Brain microvascular endothelial cell (primary cell): ENCODE results near the gene PDE4D.
"Not testable (repeated sequence)": the region's sequence is repeated elsewhere in the genome, so short reads cannot be mapped to it uniquely, and the experiment has no call there.

Experiments used
- DNase-seq: peaks from one replicate; pipeline ENCODE4 v3.0.0-alpha.2; 2020
- H3K27ac ChIP-seq: fragments of 250-450 bp; sonication (Bioruptor Pico); 2 replicates; pipeline ENCODE4 v1.5.1; 2020; ENCODE audit warnings: mild to moderate bottlenecking, moderate library complexity
- H3K27me3 ChIP-seq: fragments of 250-450 bp; sonication (Bioruptor Pico); replicated peaks from 2 replicates; pipeline ENCODE4 v1.5.1; 2020; ENCODE audit warnings: mild to moderate bottlenecking
- H3K36me3 ChIP-seq: fragments of 250-450 bp; sonication (Bioruptor Pico); replicated peaks from 2 replicates; pipeline ENCODE4 v1.5.1; 2020; ENCODE audit warnings: mild to moderate bottlenecking
- H3K4me3 ChIP-seq: 2 replicates; pipeline ENCODE4 v1.5.1; 2011; ENCODE audit warnings: low read depth, mild to moderate bottlenecking, control low read depth, low read length, moderate library complexity
- in situ Hi-C: cut with HindIII; loops from 2 replicates; pipeline ENCODE4 v1.10.0; 2017; ENCODE audit warnings: low sequenced_read_pairs, low pct_ligation_motif_present
- TF ChIP-seq, protein P1 (sequence below): IDR thresholded peaks from 2 replicates; pipeline ENCODE4 v1.5.1; 2011; ENCODE audit warnings: low read depth, mild to moderate bottlenecking, moderate library complexity, low read length, control low read depth, inconsistent platforms; ENCODE audit errors: missing control alignments

Gene PDE4D

DNA sequence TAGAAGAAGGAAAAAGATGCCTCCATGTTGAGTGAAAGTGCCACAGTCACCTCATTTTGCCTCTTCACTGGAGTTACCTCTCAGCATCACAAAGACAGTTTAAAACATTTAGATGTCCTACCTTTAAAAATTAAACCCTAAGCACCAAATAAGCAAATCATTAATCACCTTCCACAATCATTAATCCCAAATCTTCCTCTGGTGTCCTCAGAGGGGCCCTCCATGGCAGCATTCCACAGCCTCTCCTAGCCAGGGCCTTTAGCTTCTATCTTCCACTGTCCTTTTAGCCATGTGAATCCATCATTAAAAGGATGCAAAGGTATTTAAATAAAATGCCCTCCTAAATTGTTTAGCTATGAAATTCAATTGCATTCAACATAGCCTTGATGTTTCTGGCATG is 310.8 kb downstream of the PDE4D start:
- no peak overlapping the region for H3K27ac ChIP-seq
- no peaks in the 10 kb centered on the region for H3K36me3 ChIP-seq
- TF ChIP-seq, protein P1, sequence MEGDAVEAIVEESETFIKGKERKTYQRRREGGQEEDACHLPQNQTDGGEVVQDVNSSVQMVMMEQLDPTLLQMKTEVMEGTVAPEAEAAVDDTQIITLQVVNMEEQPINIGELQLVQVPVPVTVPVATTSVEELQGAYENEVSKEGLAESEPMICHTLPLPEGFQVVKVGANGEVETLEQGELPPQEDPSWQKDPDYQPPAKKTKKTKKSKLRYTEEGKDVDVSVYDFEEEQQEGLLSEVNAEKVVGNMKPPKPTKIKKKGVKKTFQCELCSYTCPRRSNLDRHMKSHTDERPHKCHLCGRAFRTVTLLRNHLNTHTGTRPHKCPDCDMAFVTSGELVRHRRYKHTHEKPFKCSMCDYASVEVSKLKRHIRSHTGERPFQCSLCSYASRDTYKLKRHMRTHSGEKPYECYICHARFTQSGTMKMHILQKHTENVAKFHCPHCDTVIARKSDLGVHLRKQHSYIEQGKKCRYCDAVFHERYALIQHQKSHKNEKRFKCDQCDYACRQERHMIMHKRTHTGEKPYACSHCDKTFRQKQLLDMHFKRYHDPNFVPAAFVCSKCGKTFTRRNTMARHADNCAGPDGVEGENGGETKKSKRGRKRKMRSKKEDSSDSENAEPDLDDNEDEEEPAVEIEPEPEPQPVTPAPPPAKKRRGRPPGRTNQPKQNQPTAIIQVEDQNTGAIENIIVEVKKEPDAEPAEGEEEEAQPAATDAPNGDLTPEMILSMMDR: no peak
- no peak for DNase-seq
- H3K27me3 ChIP-seq: no peaks in the 10 kb centered on the region
- in situ Hi-C loops: no loop called here
- H3K4me3 ChIP-seq: no peak overlapping the region

DNA sequence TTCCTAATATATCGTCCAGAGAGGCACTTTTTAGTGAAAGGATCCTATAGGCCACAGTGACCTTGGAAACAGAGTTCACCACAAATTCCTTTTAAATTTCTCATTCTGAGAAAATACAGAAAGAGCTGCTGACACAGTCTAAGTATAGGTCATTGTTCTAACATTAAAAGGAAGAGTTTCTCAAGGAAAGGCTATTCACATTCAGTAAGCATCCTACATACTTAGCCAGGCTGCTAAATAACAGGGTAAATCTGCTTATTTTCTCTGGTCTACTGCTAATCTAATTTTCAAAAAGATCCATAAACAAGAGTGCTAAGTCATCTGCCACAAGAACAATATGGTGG is 313.7 kb downstream of the PDE4D start:
- Histone ChIP-seq H3K27ac (no peak overlapping the region), H3K4me3 (no peak overlapping the region), H3K36me3 (no peaks in the 10 kb centered on the region), H3K27me3 (no peaks in the 10 kb centered on the region)
- TF ChIP-seq, protein P1: no peak
- no peak for DNase-seq
- in situ Hi-C loops: no loop called here

DNA sequence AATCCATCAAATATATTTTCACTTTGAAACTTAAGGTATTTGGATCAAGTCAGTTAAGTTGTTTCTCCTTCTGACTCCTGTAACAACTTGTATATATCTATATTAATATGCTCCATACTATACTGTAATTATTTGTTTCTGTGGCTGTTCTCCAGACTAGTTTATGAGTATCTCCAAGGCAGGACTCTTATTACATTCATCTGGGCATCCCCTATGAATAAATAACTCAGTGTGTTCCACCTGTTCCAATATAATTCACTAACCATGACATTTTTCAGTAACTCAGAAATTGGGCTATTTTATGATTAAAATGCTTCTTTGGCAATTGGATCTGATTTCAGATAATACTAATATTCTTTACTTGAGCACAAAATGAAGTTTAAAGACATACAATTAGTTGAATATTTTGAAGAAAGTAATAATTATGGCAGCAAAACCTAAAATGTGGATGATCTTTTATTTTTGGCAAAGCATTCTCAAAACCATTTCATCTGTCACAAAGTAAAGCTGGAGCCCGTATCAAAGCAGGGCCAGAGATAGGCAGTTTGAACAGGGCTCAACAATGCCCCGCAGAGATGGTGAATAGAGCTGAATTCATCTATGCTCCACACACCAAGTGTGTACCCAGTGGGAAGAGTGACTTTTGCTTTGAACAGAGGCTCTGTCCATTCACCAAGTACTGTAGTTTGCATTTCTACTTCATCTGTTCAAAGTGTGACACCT is 314.3 kb downstream of the PDE4D start:
- H3K27ac ChIP-seq: no peak overlapping the region
- H3K36me3 ChIP-seq: no peaks in the 10 kb centered on the region
- no peaks in the 10 kb centered on the region for H3K27me3 ChIP-seq
- no peak overlapping the region for H3K4me3 ChIP-seq
- TF ChIP-seq, protein P1: no peak
- DNase-seq: no peak
- in situ Hi-C loops: no loop called here

DNA sequence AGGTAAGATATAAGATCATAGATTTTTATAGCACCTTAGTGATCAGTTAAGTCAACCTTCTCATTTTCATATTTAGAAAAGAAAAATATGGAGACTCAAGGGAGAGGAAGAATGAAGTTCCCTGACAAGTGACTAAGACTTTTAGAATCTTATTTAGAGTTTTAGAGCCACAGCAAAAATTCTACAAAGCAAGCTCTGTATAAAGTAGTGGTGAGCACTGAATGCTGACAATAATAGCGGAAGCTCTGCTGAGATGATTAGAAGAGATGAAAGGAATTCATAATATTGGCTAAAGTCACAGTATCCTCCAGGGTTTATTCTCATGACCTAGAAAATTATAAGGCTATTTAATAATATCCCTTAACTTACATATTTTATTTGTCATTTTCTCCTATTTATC is 316.0 kb downstream of the PDE4D start:
- H3K27me3 ChIP-seq: no peaks in the 10 kb centered on the region
- H3K36me3 ChIP-seq: no peaks in the 10 kb centered on the region
- in situ Hi-C loops: no loop called here
- TF ChIP-seq, protein P1: no peak
- no peak for DNase-seq
- H3K4me3 ChIP-seq: no peak overlapping the region
- H3K27ac ChIP-seq: no peak overlapping the region

DNA sequence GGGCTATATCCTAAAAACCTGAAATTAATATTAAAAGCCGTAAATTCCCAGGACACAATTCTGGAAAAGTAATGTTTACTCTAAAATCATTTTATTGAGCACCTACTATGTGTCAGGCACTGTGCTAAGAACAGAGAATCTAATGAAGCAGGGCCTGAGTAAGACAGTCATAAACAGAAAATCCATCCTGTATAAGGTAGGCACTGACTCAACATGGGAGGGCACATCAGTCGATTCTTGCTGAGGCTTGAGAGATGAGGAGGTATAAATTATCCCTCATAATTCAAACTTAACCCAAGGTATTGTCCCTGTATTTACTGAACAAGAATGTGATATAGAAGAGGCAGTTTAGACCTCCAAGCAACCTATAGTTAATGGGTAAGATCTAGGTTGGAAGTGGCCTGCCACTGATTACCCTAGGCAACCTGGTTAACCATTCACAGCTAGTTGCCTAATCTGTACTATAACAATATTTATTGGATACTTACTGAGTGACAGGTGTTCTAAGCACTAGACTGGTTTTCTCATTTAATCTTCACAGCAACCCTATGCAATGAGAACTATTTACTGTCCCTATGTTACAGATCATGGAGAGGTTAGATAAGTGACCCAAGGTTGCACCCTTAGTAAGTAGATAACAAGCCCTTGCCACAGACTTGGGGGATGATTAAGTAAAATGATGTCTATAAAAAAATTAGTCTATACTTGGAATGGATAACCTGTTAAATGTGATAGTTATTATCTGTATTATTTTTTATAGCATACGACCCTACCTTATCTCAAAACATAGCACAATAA is 317.7 kb downstream of the PDE4D start:
- Histone ChIP-seq H3K36me3 (no peaks in the 10 kb centered on the region), H3K27me3 (no peaks in the 10 kb centered on the region), H3K27ac (no peak overlapping the region), H3K4me3 (no peak overlapping the region)
- DNase-seq: no peak
- in situ Hi-C loops: no loop called here
- TF ChIP-seq, protein P1: no peak

DNA sequence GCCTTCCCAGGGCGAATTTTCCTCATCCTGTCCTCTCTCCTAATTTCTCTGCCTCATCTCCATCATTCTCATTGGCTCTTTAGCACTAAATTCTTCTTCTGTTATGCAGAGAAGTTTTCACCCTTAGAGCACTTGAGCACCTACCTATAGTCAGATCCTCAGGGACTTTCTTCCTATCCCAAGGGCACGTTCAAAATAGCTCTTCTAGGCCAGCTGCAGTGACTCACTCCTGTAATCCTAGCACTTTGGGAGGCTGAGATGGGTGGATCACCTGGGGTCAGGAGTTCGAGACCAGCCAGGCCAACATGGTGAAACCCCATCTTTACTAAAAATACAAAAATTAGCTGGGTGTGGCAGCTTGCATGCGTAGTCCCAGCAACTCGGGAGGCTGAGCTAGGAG is 320.0 kb downstream of the PDE4D start:
- H3K27ac ChIP-seq, DNase-seq, H3K27me3 ChIP-seq, in situ Hi-C loops, H3K4me3 ChIP-seq, H3K36me3 ChIP-seq: not testable (repeated sequence)
